Mesothelial cell of epicardium (in vitro differentiated cells): ENCODE results near the gene LONRF2. TPM values are rescaled to one million over a fixed set of nuclear protein-coding genes. Genes with fewer than 3 reads are reported as not detected.

Source experiments
- DNase-seq, 2 experiments: peaks; one replicate each; pipeline ENCODE4 v3.0.0; 2021; ENCODE audit warnings: low spot score in 2 of 2; ENCODE audit not compliant: unreplicated experiment in 2 of 2
- H3K27ac Mint-ChIP-seq: 2 replicates; pipeline ENCODE4 v1.8.0; 2021; ENCODE audit warnings: mixed read lengths
- H3K27me3 Mint-ChIP-seq: 2 replicates; pipeline ENCODE4 v1.8.0; 2021; ENCODE audit warnings: low read depth, mixed read lengths
- H3K36me3 Mint-ChIP-seq: 2 replicates; pipeline ENCODE4 v1.8.0; 2021; ENCODE audit warnings: mixed read lengths
- H3K4me1 Mint-ChIP-seq: 2 replicates; pipeline ENCODE4 v1.8.0; 2021; ENCODE audit warnings: mixed read lengths
- H3K4me3 Mint-ChIP-seq: 2 replicates; pipeline ENCODE4 v1.8.0; 2021; ENCODE audit warnings: mild to moderate bottlenecking, moderate library complexity, mixed read lengths
- H3K9me3 Mint-ChIP-seq: 2 replicates; pipeline ENCODE4 v1.8.0; 2021; ENCODE audit warnings: mixed read lengths
- CTCF ChIP-seq: fragments of 200-600 bp; sonication (generic); IDR thresholded peaks from one replicate; pipeline ENCODE4 v1.5.0; 2021; ENCODE audit warnings: antibody characterized with exemption; ENCODE audit not compliant: unreplicated experiment
- total RNA-seq: library from RNA; stranded (reverse); gene quantifications from 3 replicates; pipeline ENCODE4 v1.2.1, GENCODE V29; 2021

LONRF2 gene
- total RNA-seq, 1 donor from 2014 or later, result 13.4 TPM

DNA sequence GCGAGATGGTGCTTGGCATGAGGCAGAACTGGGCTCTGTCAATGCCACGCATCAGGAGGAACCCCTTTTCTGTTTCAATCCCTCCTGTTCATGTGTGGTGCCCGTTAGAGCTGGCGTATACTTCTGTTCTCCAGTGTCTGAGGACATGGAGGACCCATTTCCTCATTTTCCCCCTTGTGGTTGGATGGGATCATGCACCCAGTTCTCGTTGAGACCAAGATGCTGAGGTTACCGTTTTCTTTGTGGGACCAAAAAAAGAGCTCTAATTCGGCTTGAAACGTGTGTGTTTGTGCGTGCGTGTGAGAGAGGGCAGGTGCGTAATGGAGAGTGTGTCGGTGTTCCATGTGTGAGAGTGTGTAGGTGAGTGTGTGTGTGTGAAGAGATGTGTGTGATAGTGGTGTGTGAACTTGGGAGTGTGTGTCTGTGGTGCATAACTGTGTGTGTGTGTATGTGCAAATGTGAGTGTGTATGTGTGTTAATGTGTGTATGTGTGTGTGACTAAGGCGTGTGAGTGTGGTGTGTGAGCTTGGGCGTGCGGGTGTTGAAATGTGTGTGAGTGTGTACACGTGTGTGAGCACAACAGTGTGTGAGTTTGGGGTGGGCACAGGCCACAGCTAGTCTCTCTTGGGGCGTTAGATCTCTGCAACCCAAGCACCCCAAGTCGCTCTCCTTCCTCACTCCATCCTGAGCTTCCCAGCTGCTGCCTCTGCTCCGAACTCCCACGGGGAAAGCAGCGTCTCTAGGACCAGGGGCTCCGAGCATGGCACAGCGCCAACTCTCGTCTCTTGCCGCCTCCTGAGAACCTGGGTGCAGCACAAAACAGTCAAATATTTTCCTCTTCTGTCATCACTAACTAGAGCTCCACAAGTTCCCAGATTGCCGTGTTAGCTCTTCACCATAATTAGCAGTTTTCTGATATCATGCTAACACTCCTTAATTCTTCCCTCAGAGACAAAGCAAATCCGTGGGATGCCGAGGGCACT is 75.8 kb downstream of the LONRF2 start:
- TF ChIP-seq CTCF, result peak; percentile 77
- H3K36me3 Mint-ChIP-seq, result no peaks in the 10 kb centered on the region
- peaks cover 2% of the 10 kb centered on the region for H3K4me1 Mint-ChIP-seq
- DNase-seq, result no peak
- H3K4me3 Mint-ChIP-seq, result no peak overlapping the region
- peaks cover 31% of the 10 kb centered on the region for H3K27me3 Mint-ChIP-seq
- H3K9me3 Mint-ChIP-seq, result no peaks in the 10 kb centered on the region
- H3K27ac Mint-ChIP-seq, result no peak overlapping the region

- H3K27me3 Mint-ChIP-seq, result peaks cover 31% of the 10 kb centered on the region
- no peak overlapping the region for H3K4me3 Mint-ChIP-seq
- no peak for TF ChIP-seq CTCF
- H3K9me3 Mint-ChIP-seq, result no peaks in the 10 kb centered on the region
- DNase-seq, result no peak
- peaks cover 5% of the 10 kb centered on the region for H3K4me1 Mint-ChIP-seq
- no peak overlapping the region for H3K27ac Mint-ChIP-seq
- H3K36me3 Mint-ChIP-seq, result no peaks in the 10 kb centered on the region
These were observed 76.6 kb downstream of the LONRF2 start for GRCh38 chr2:100245681-100246080.

- Mint-ChIP-seq H3K9me3 (no peaks in the 10 kb centered on the region), H3K36me3 (no peaks in the 10 kb centered on the region), H3K27ac (no peak overlapping the region), H3K4me1 (peaks cover 12% of the 10 kb centered on the region), H3K4me3 (no peak overlapping the region), H3K27me3 (peaks cover 31% of the 10 kb centered on the region)
- TF ChIP-seq CTCF, result no peak
- DNase-seq, result no peak
These were observed 77.3 kb downstream of the LONRF2 start for GRCh38 chr2:100244881-100245605.

GRCh38 chr2:100243631-100244030 is 78.7 kb downstream of the LONRF2 start:
- H3K4me3 Mint-ChIP-seq, result no peak overlapping the region

More at GRCh38 chr2:100243631-100244030, 78.7 kb downstream of the LONRF2 start:
- Mint-ChIP-seq H3K27me3 (peaks cover 31% of the 10 kb centered on the region), H3K36me3 (no peaks in the 10 kb centered on the region), H3K27ac (no peak overlapping the region), H3K4me1 (peaks cover 21% of the 10 kb centered on the region), H3K9me3 (no peaks in the 10 kb centered on the region)
- DNase-seq, result no peak
- no peak for TF ChIP-seq CTCF
